ENCODE data around the gene SKIL. TPM values are rescaled to one million over a fixed set of nuclear protein-coding genes. Genes with fewer than 3 reads are reported as not detected.

The SKIL gene
- polyA plus RNA-seq, 1 donor = 59.1 TPM

DNA sequence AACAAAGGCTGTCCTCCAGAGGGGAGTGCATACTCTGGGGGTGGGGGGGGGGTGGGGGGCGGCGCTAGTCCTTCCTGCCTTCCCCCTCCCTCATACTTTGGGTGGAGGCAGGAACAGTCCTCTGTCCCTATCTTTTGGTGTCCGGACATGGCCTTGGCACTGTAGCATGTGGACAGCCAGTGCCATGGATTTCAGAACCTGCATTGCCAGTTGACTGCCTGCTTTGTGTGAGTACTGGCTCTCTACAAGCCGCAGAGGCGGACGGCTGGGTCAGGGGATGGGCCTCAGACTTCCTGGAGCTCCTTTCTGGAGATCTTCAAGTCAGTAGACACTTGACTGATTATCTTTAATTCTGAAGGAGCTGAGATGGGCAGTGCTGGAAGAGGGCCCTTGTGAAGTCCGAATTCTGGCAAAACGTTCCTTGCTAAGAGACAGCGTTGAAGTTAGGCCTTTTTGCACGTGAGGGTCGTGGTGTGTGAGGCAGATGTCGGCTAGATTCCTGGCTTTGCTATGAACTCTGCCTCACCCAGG is 63.7 kb downstream of the SKIL start:
- Histone ChIP-seq H3K27ac (ENCODE audit: low read length) (no peak overlapping the region), H3K9me3 (ENCODE audit: control insufficient read depth, low read depth, low read length) (peaks cover 2% of the 10 kb centered on the region), H3K4me1 (ENCODE audit: control insufficient read depth, insufficient read depth, low read length) (peaks cover 12% of the 10 kb centered on the region), H3K4me3 (ENCODE audit: low read length) (no peak overlapping the region), H3K36me3 (ENCODE audit: control insufficient read depth, insufficient read depth, low read length) (no peaks in the 10 kb centered on the region), H3K27me3 (ENCODE audit: control insufficient read depth, insufficient read depth, low read length) (peaks cover 35% of the 10 kb centered on the region)
- DNase-seq = no peak
- WGBS (ENCODE audit: insufficient coverage, low lambda C conversion rate) = no CpG with 5 or more reads among the region's 12 CpGs

DNA sequence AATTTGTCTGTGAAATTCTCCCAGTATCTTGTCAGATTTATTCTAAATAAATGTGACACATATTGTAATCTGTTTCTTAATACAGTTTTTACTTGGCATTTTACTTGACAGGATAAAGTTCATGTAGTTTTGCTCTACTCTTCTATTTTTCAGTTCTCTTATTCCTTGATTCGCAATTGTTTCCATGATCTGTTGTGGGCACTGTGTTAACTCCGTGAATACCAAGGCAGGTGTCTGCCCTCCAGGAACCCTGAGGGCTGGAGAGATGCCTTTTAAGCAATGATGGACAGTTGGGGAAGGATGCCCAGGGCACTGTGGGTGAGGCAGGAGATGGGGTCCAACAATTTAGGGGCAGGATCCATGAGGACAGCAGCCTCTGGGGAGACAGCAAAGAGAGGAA is 64.2 kb downstream of the SKIL start:
- peaks cover 35% of the 10 kb centered on the region for H3K27me3 ChIP-seq (ENCODE audit: control insufficient read depth, insufficient read depth, low read length)
- H3K4me1 ChIP-seq (ENCODE audit: control insufficient read depth, insufficient read depth, low read length) = peaks cover 12% of the 10 kb centered on the region
- H3K27ac ChIP-seq (ENCODE audit: low read length) = no peak overlapping the region
- peaks cover 2% of the 10 kb centered on the region for H3K9me3 ChIP-seq (ENCODE audit: control insufficient read depth, low read depth, low read length)
- WGBS (ENCODE audit: insufficient coverage, low lambda C conversion rate) = no CpG with 5 or more reads among the region's 2 CpGs
- no peak for DNase-seq
- no peak overlapping the region for H3K4me3 ChIP-seq (ENCODE audit: low read length)
- no peaks in the 10 kb centered on the region for H3K36me3 ChIP-seq (ENCODE audit: control insufficient read depth, insufficient read depth, low read length)

DNA sequence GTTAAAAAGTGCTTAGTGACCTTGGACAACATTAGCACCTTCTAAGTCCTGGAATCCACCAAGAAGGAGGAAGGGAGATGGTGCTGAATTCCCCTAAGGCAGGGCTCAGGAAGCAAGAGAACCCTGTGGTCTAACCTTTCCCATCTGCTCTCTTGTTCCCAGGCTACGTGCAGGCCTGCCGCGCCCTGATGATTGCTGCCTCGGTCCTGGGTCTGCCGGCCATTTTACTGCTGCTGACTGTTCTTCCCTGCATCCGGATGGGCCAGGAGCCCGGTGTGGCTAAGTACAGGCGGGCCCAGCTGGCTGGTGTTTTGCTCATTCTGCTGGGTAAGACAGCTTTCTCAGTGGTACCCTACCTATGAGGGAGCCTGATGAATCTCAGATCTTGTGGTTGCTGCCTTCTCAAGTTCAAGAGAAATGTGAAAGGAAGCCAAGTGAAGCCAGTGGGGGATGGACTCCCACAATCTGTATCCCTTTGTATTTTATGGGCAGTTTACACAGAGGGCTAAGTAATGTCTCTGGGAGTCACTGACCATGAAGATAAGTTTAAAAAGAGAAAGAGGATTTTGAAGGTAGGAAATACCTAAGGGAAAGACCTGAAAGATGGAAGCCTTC is 65.6 kb downstream of the SKIL start:
- Histone ChIP-seq H3K4me3 (ENCODE audit: low read length) (no peak overlapping the region), H3K4me1 (ENCODE audit: control insufficient read depth, insufficient read depth, low read length) (peaks cover 12% of the 10 kb centered on the region), H3K27me3 (ENCODE audit: control insufficient read depth, insufficient read depth, low read length) (peaks cover 26% of the 10 kb centered on the region), H3K27ac (ENCODE audit: low read length) (no peak overlapping the region), H3K36me3 (ENCODE audit: control insufficient read depth, insufficient read depth, low read length) (no peaks in the 10 kb centered on the region), H3K9me3 (ENCODE audit: control insufficient read depth, low read depth, low read length) (peaks cover 2% of the 10 kb centered on the region)
- no peak for DNase-seq
- no CpG with 5 or more reads among the region's 8 CpGs for WGBS (ENCODE audit: insufficient coverage, low lambda C conversion rate)

DNA sequence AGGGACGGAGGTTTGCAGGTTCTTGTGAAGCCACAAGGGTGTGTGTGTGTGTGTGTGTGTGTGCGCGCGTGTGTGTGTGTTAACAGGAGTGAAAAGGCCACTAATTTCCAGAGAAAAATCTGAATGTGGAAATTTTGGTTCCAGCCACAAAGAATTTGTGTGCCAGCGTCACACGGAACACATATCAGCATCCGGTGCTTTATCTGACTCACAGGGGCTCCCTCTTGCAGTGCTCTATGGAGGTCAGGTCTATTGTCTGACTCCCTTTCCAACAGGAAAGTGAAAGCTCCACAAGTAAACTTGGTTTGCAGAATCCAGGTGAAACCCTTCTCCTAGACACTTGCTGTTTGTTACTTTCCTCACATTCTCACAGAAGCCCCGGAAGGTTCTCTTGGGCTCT is 67.4 kb downstream of the SKIL start:
- DNase-seq = no peak
- no peaks in the 10 kb centered on the region for H3K9me3 ChIP-seq (ENCODE audit: control insufficient read depth, low read depth, low read length)
- H3K27ac ChIP-seq (ENCODE audit: low read length) = no peak overlapping the region
- H3K4me3 ChIP-seq (ENCODE audit: low read length) = no peak overlapping the region
- H3K27me3 ChIP-seq (ENCODE audit: control insufficient read depth, insufficient read depth, low read length) = peaks cover 9% of the 10 kb centered on the region
- no peaks in the 10 kb centered on the region for H3K36me3 ChIP-seq (ENCODE audit: control insufficient read depth, insufficient read depth, low read length)
- H3K4me1 ChIP-seq (ENCODE audit: control insufficient read depth, insufficient read depth, low read length) = peaks cover 3% of the 10 kb centered on the region
- WGBS (ENCODE audit: insufficient coverage, low lambda C conversion rate) = no CpG with 5 or more reads among the region's 8 CpGs

DNA sequence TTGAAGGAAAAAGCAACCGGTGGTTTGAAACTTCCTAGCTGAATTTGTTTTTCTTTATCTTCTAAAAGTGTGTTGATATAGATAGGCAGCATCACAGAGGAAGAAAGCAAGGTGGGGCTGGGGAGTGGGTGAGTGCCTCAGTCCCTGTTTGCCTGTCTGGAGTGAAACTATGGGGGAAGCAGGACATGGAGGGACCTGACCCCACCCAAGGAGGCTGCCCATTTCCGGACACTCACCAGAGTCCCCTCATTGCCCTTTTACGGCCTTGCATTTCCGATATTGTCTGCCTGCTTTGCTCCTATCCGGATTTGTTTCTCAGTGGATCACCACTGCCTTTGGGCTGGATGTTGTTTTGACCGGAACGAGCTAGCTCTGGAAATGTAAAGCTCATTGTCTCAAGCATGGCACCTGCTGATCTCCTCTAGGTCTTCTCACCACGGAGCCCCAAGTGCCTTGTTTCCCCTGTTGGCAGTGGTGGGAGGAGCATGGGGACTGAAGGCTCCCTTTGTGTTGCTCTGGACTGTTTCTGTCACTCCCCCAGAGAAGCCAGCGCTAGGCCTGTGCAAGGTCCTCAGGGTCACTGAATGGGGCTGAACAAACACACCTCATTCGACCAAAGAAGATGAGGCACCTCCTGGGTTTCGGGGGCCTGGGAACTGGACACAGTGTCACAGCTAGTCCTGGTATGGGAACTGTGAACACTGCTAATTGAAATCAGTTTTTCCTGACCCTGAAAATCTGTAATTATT is 68.2 kb downstream of the SKIL start:
- Histone ChIP-seq H3K27ac (ENCODE audit: low read length) (no peak overlapping the region), H3K36me3 (ENCODE audit: control insufficient read depth, insufficient read depth, low read length) (no peaks in the 10 kb centered on the region), H3K9me3 (ENCODE audit: control insufficient read depth, low read depth, low read length) (no peaks in the 10 kb centered on the region), H3K4me3 (ENCODE audit: low read length) (no peak overlapping the region), H3K4me1 (ENCODE audit: control insufficient read depth, insufficient read depth, low read length) (no peaks in the 10 kb centered on the region), H3K27me3 (ENCODE audit: control insufficient read depth, insufficient read depth, low read length) (peaks cover under 1% of the 10 kb centered on the region)
- WGBS (ENCODE audit: insufficient coverage, low lambda C conversion rate) = 0% methylated on average over 1 of the region's 11 CpGs
- DNase-seq = no peak

DNA sequence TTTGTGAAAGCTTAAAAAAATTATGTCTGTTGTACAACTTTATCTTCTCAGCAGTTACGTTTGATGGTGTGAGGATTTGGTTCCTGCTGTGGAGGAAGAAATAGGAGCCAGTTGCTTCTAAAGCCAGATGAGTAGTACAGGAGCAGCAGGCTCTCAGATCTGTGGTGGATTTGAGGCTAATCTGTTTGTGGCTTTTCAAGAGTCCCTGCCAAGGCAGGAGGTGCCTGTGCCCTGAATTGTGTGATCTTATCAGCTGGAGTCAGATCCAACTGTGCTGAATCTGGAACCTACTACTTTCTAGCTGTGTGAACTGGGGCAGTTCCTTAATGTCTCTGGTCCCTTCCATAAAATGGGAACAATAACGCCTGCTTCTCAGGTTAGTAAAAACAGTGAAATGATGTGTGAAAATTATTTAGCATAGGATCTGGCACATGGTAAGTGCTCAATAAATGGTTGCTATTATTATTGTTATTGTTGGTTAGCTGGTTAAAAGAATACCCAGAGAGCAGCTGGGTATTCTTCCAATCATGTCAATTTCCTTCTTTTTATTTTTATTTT is 68.8 kb downstream of the SKIL start:
- Histone ChIP-seq H3K27me3 (ENCODE audit: control insufficient read depth, insufficient read depth, low read length) (no peaks in the 10 kb centered on the region), H3K27ac (ENCODE audit: low read length) (no peak overlapping the region), H3K4me1 (ENCODE audit: control insufficient read depth, insufficient read depth, low read length) (no peaks in the 10 kb centered on the region), H3K36me3 (ENCODE audit: control insufficient read depth, insufficient read depth, low read length) (no peaks in the 10 kb centered on the region), H3K9me3 (ENCODE audit: control insufficient read depth, low read depth, low read length) (no peaks in the 10 kb centered on the region), H3K4me3 (ENCODE audit: low read length) (no peak overlapping the region)
- WGBS (ENCODE audit: insufficient coverage, low lambda C conversion rate) = no CpG with 5 or more reads among the region's 2 CpGs
- DNase-seq = no peak

DNA sequence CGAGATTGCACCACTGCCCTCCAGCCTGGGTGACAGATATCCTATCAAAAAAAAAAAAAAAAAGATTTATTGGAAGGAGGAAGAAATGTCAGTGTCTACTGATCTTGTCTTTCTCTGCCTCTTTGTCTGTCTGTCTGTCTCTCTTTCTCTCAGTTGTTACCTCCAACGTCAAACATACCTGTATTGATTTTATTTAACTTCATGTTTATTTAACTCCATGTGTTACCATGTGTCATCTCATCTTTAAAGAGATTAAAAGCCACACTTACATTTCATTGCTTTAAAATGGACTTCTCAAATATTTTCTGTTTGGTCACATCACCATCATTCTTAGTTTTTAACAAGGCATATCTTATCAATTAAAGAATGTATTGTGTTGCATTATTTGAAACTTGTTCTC is 70.6 kb downstream of the SKIL start:
- H3K9me3 ChIP-seq (ENCODE audit: control insufficient read depth, low read depth, low read length) = no peaks in the 10 kb centered on the region
- no peaks in the 10 kb centered on the region for H3K27me3 ChIP-seq (ENCODE audit: control insufficient read depth, insufficient read depth, low read length)
- H3K36me3 ChIP-seq (ENCODE audit: control insufficient read depth, insufficient read depth, low read length) = no peaks in the 10 kb centered on the region
- H3K4me1 ChIP-seq (ENCODE audit: control insufficient read depth, insufficient read depth, low read length) = no peaks in the 10 kb centered on the region
- H3K4me3 ChIP-seq (ENCODE audit: low read length) = no peak overlapping the region
- no peak for DNase-seq
- H3K27ac ChIP-seq (ENCODE audit: low read length) = no peak overlapping the region
- WGBS (ENCODE audit: insufficient coverage, low lambda C conversion rate) = no CpG with 5 or more reads among the region's 2 CpGs

DNA sequence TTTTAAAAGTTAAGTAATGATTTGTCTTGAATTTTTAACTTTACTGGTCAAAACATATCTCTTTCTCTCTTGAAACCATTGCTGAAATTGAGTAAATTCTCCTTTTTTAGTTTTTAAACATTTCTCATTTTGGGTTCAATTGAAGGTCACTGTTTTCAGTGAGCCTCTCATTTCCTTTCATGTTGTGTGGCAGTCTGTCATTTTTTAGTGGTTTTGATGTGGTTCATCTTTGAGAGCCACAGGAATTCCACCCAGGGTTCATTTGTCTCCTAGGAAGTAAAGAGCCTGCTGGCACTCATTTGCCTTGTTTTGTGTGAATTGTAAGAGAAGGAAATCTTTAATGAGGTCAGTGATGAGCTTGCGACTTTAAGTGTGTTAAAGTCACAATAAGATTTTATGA is 71.5 kb downstream of the SKIL start:
- no peaks in the 10 kb centered on the region for H3K4me1 ChIP-seq (ENCODE audit: control insufficient read depth, insufficient read depth, low read length)
- H3K27ac ChIP-seq (ENCODE audit: low read length) = no peak overlapping the region
- H3K9me3 ChIP-seq (ENCODE audit: control insufficient read depth, low read depth, low read length) = no peaks in the 10 kb centered on the region
- no peaks in the 10 kb centered on the region for H3K27me3 ChIP-seq (ENCODE audit: control insufficient read depth, insufficient read depth, low read length)
- no CpG with 5 or more reads among the region's 1 CpG for WGBS (ENCODE audit: insufficient coverage, low lambda C conversion rate)
- no peaks in the 10 kb centered on the region for H3K36me3 ChIP-seq (ENCODE audit: control insufficient read depth, insufficient read depth, low read length)
- DNase-seq = no peak
- H3K4me3 ChIP-seq (ENCODE audit: low read length) = no peak overlapping the region

DNA sequence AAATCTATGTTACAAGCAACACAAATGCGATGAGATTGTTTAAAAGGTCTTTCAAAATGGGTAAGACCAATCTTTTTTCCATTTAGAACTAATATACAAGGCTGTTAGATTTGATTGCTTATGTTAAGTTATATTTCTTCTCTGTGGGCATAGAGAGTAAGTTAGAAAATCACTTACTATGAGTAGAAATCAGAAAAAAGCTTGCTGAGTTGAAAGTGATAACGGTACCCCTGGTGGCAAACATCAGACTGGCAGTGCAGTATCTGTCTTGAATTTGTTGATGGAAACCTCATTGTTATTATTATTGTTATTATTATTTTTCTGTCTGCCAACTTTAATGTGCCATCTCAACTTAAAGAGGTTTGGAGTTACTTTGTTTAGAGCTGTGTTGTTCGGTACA is 73.5 kb downstream of the SKIL start:
- Histone ChIP-seq H3K27ac (ENCODE audit: low read length) (no peak overlapping the region), H3K4me1 (ENCODE audit: control insufficient read depth, insufficient read depth, low read length) (no peaks in the 10 kb centered on the region), H3K9me3 (ENCODE audit: control insufficient read depth, low read depth, low read length) (no peaks in the 10 kb centered on the region), H3K27me3 (ENCODE audit: control insufficient read depth, insufficient read depth, low read length) (no peaks in the 10 kb centered on the region), H3K36me3 (ENCODE audit: control insufficient read depth, insufficient read depth, low read length) (no peaks in the 10 kb centered on the region), H3K4me3 (ENCODE audit: low read length) (no peak overlapping the region)
- WGBS (ENCODE audit: insufficient coverage, low lambda C conversion rate) = 89% methylated on average over 3 of the region's 3 CpGs
- no peak for DNase-seq

DNA sequence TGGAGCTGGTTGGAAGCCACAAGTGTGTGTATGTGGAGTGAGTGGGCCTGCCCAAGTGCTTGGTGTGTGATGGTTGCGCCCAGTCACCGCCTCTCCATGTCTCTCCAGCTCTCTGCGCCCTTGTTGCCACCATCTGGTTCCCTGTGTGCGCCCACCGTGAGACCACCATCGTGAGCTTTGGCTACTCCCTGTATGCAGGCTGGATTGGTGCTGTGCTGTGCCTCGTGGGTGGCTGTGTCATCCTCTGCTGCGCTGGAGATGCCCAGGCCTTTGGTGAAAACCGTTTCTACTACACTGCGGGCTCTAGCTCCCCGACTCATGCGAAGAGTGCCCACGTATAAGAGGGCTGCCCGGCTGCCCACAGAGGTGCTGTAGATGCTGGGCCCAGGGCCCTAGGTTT is 74.9 kb downstream of the SKIL start:
- Histone ChIP-seq H3K4me3 (ENCODE audit: low read length) (no peak overlapping the region), H3K27ac (ENCODE audit: low read length) (no peak overlapping the region), H3K4me1 (ENCODE audit: control insufficient read depth, insufficient read depth, low read length) (no peaks in the 10 kb centered on the region), H3K27me3 (ENCODE audit: control insufficient read depth, insufficient read depth, low read length) (no peaks in the 10 kb centered on the region), H3K9me3 (ENCODE audit: control insufficient read depth, low read depth, low read length) (no peaks in the 10 kb centered on the region), H3K36me3 (ENCODE audit: control insufficient read depth, insufficient read depth, low read length) (no peaks in the 10 kb centered on the region)
- DNase-seq = no peak
- WGBS (ENCODE audit: insufficient coverage, low lambda C conversion rate) = no CpG with 5 or more reads among the region's 14 CpGs
